HG02571 (cell line): ENCODE data around the gene EIF5AL1.
A peak's percentile ranks its signal among the peaks of the same experiment; 100 is the strongest.
"Not testable (repeated sequence)": the region's sequence is repeated elsewhere in the genome, so short reads cannot be mapped to it uniquely, and the experiment has no call there.

ENCODE experiments used
- ATAC-seq: cut with Tn5 transposase; IDR thresholded peaks from one replicate; pipeline ENCODE4 v1.9.1; 2021; ENCODE audit warnings: mild to moderate bottlenecking, moderate library complexity; ENCODE audit not compliant: unreplicated experiment

The EIF5AL1 gene

DNA sequence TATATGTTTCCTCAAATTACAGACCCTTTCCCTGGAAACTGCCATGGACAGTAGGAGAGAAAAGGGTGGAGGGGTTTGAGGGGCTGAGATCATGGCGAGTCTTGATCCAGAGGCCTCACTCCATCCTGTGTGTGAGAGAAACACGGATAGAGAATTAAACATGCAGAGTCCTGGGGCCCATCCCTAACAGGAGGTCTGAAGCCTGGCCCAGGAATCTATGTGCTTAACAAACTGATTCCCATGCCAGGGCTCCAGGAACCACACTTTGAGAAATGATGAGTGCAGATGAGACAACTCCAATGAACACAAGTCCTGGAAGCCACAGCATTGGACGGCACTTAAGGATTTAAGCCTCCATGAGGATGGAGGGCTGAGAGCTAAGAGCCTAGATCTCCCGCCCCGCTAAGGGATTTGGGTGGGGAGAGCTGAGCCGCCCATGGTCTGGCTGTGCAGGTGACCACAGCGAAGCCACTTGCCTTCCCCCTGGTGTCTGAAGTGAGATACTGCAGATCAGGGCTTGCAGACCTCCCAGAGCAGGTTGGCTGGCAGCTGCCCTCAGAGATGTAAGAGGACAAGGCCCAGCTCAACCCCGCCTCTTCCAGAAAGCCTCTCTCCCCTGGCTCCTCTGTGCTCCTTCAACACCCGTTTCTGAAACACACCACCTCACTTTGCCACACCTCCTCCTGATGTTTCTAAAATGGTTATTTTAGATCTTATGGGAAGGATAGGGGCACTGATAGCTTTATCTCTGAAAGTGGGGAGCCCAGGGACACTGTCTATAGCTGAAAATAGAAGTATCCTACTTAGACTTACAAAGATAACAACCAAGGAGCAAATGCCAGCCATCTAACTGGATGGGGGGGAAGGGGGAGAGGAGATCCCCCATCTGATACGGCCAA, 24.8 kb upstream of the EIF5AL1 start:
- peak; percentile 60 for ATAC-seq

DNA sequence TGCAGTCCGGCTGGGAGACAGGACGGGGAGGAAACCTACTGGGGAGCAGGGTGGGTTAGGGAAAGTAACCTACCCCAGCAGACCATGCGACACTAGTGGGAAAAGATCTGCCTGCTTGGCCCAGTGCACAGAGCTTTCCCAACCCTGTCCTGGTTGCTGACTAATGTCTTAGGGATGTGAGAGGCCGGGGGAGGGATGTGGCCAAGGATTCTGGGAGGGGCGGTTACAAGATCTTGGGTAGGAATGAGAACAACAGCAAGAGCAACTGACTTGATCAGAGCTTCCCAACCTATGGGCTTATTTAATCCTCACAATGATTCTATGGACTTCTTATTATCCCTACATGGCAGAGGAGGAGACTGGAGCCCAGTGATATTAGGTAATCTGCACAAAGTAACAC, 24.0 kb upstream of the EIF5AL1 start:
- no peak for ATAC-seq

DNA sequence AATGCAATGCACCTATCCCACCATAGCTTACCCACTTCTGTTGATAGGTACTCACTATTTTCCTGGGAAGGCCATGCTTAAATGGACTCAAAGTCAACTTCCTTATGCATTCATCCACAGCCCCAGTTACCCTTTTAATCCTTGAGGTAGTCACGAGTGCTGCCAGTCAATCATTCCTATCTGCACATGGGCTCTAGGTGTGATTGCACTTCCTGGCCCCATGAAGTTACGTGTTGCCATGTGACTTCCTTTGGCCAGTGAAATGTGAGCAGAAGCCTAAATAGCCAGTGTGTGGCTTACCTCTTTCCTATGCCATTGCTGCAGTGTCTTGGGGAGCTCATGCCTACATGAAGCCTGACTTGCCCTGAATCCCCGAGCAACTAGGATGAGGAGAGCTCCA, 23.5 kb upstream of the EIF5AL1 start:
- ATAC-seq, result no peak

DNA sequence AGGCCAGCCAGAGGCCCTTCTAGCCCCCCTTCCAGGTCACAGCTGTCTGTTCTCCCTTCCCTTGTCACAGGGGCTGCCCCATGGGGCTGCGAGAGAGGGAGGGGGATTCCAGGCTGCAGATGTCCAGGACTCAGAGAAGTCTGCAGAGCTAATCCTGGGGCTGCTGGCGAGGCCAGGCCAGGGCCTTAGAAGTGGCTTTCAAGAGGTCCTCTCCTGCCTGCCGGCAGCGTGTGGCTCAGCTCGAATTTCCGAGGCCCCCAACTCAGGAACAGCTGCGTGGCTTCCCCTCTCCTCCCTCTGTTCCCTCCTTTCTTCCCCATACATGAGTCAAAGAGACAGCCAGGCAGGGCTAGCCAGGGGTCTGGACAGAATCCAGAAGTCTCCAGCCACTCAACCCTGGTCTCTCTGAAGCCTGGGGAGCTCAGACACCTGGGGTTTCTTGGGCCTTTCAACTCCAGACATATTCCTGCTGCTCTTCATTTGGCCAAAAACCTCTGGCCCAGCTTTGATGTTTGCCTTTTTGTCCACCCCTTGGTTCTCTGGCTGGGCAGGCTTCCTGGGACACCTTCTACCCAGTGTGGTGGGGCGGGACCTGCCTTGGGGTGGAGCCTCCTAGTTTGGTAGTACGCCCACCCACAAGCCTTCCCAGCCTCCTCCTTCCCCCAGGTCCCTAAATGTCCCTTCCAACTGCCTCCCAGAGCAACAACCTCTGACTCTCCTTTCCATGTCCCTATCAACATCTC, 21.8 kb upstream of the EIF5AL1 start:
- no peak for ATAC-seq

DNA sequence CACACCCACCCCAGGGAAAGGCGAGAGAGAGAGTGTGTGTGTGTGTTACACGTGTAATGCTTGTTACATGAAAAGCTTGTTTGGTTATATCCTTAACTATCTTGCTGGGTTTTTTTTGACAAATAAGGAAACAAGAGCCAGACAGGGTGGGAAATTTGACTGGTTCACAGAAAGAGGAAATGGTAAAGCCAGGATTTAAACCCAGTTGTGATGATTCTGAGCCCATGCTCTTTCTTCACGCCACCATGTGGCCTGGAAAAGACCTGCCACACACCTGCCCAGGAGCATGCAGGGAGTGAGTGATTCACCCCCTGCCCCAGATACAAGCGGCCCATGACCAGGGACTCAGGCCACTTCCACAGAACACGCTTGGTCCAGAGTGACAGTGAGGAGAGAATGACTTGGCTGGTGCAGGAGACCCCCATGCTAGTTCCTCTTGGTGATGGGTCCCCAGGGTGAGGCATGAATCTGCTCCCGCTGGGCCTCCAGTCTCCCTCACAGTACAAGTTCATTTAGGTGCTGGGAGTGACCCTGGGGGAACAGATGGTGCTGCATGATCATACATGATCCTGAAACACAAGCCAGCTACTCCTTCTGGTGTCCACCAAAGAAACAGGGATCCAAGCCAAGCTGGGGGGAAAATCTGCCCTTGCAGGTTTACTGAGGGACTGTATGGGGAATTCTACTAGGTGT, 21.0 kb upstream of the EIF5AL1 start:
- no peak for ATAC-seq

DNA sequence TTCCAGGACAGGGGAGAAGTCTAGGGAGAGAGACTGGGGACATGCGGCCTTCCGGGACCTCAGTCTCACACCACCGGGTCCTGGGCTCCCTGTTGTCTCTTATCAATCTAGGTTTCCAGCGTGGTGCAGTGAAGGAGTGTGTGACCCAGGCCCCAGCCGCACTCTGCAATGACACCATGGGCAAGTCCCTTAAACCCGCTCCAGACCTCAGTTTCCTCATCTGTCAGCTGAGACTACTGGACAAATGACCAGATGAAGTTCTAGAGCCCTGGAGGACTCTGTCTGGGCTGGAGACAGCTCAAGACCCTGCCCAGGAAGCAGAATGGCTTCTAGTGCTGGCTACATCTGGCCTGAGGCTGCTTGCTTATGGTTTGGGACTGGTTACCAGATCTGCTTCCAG, 20.1 kb upstream of the EIF5AL1 start:
- no peak for ATAC-seq

DNA sequence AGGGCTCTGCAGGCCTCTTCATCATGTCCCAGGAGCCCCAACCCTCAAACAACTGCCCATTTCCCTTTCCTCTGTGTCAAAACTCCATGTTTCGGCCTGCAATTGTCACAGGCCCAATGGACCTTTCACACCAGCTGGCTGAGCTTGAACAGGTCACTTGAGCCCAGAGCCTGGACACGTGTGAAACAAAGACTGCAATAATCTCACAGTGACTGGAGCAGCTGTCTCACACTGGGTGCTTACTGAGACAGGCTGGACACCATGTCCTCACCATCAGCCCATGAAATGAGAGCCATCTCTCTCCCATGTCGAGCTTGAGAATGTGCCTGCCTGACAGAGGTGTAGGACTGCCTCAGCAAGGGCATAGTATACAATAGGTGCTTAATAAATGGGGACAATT, 19.5 kb upstream of the EIF5AL1 start:
- no peak for ATAC-seq

DNA sequence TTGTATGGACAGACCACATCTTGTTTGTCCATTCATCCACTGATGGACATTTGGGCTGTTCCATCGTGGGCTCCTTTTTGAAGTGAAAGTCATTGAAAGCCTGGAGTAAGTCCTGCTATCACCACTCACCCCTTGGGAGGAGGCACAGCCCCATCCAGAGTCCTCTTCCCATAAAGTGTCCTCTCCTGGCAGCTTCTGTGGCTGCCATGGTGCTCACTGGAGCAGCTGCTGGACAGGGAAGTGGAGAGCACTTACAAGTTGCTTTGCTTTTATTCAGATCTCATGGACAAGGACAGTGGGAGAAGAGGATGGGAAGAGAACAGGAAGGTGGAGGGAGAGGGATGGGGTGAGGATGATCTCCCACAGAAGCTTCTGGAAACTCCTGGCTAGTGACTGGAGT, 18.5 kb upstream of the EIF5AL1 start:
- no peak for ATAC-seq

DNA sequence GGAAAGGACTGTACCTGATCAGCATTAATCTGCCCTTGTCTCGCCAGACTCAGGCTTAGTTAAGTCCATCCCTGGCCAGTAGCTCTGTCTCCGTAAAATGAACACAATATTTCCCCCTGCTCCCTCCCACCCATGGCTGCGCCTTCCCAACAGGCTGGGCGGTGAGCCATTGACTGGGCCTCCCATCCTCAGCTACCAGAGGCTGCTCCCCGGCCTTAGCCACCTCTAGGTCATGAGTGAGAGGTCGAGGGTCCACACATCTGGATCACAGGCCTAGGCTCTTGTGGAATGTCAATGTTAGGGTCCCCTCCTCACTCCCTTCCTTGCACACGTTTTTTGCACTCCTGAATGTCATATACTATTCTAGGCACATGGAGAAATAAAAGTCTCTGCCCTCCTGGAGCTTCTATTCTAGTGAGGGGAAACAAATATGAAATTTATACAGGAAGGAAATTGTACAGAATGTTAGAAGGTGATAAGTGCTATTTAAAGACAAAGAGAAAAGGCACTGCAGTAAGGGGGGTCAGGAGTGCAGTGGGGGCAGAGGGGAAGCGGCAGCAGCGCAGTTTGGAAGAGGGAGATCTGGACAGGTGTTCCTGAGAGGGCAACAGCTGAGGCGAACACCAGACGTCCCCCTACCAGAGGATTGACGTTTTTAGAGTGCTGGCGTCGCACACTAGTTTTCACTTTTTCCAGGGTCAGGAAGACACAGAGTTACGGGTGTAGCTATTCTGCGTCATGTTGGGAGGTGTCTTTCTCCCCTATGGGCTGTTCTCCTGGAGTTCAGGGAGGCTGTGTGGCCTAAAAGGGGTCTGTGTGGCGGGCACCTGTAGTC, 17.2 kb upstream of the EIF5AL1 start:
- no peak for ATAC-seq

DNA sequence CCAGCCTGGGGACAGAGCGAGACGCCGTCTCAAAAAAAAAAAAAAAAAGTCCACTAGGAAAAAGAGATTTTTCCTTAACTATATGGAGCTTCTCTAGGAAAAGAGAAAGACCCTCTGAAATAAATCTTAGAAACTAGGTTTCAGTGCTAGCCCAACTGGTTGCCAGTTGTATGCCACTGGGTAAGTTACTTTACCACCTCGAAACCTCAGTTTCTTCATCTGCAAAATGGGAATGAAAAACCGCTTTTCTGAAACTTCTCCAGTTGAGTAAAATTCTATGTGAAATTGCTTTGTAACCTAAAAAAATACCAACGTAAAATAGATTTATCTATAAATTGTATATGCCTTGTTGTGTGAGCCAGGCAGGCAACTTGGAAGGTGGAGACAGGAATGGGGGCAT, 16.5 kb upstream of the EIF5AL1 start:
- ATAC-seq, result no peak

DNA sequence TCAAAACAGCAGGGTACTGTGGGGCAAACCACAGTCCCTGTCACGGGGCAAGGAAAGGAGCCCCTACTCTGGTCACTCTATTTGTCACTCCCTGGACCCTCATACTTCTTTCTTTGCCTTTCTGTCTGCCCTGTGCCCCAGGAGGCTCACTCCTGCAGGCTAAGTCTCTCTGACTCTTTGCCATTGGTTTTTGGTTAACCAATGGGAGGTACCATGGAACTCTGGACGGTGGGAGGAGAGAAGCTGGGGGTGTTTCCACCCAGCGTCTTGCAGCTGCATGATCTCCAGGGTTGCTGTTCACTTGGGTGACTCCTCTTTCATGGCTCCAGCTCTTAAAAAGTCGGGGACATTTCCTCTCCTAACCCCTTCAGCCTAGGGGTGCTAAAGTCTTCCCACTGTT, 15.4 kb upstream of the EIF5AL1 start:
- no peak for ATAC-seq

DNA sequence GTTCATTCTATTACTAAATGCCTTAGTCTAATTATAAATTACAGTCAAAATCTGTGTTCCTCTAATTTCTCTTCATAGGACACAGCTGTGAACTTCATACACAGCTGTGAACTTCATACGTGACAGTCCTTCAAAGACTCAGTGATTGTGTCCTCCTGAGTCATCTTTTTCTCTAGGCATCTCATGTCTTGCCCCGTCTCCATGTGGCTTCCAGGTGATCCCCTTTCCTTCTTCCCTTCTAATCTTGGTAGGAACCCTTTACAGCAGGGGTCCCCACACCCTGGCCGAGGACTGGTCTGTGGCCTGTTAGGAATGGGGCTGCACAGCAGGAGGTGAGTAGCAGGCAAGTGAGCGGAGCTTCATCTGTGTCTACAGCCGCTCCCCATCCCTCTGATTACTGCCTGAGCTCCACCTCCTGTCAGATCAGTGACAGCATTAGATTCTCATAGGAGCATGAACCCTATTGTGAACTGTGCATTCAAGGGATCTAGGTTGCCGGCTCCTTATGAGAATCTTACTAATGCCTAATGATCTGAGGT, 14.0 kb upstream of the EIF5AL1 start:
- no peak for ATAC-seq

DNA sequence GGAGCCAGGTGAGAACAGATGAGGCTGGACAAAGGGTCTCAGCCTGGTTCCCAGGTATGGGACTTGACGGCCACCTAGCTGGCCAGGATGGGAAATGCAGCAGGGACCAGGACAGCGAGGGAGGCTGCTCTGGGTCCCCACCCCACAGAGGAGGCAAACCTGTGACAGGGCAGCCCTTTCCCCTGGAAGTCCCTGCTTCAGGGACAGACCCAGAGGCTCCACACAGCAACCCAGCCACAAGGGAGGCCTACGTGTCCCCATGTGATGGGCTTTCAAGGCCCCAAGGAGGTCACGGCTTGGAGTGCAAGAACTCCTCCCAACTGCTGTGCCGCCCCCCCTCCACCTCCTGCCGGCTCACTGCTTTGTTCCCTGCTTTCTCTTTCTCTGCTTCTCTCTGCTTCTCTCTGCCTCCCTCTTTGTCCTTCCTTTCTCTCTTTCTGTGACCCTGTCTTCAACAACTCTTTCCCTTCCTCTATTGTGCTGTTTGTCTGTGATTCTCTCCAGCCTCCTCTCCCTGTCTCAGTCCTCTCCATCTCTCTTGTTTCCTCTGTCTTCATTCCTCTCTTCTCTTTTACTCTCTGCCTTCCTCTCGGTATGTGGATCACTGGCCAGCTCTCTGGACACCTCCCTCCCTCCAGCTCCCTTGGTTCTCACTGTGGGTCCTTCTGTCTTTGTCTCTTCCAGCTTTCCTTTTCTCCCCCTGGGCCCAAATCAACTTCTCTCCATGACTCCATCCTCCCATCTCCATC, 9.6 kb upstream of the EIF5AL1 start:
- ATAC-seq, result no peak

DNA sequence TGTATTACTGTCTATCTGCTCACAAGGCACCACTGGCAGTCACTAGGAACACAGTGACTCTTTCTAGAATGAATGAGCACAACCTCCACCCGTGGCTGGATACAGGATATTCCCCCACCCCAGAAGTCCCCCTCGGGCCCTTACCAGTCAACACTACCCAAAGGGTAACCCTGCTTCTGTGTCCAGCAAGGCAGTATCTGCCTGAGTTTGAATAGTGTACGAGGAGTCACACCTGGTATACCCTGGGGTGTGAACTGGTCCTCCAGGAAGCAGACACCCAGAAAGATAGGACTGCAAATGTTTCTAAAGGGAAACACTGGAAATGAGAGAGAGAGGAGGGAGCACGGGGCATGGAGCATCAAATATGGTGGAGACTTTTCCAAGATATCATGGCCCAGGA, 8.5 kb upstream of the EIF5AL1 start:
- not testable (repeated sequence) for ATAC-seq

DNA sequence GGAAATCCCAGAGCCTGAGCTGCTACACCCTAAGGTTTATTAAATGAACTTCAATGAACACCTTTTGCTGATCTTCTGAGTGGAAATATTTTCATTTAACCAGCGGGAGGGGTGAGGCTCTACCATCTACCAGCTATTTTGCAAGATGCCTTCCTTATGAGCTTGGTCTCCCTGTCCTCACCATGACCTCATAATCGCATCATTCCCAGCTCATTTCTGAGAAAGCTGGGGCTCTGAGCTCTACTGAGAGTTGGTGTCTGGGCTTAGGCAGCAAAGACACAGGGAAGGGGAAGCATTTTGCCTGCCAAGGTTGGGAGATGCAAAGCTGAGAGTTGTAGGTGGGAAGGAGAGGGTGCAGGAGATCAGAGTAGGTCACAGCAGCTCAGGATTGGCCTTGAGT, 7.8 kb upstream of the EIF5AL1 start:
- ATAC-seq, result not testable (repeated sequence)

DNA sequence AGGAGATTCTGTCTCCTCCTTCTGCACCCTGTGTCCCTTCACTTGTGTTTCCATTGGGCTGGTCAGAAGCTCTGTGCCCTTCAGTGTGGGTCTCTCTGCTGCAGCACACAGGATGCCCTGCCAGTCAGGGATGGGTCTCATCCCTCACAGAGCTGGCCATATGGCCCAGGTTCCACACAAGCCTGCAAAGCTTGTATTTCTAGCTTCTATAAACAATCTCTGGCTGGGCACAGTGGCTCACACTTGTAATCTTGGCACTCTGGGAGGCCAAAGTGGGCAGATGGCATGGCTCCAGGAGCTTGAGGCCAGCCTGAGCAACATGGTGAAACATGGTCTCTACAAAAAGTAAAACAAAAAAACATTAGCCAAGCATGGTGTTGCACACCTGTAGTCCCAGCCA, 7.0 kb upstream of the EIF5AL1 start:
- ATAC-seq, result not testable (repeated sequence)

DNA sequence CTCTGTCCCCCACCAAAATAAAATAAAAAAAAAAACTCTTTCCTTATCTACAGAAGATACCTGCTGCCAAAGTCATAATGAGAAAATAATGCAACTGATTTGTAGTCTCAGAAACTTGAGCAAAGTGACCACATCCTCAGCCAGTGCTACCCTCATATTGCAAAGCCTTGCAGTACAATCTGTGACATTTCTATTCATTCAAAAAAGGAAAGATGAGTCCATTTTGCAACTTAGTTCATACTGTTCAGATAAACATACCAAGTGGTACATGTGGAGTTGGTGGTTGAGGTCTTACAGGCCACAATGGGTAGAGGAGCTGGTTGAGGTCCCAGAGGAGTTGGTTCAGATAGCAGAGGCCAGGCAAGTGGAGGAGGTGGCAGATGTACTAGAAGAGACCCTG, 6.5 kb upstream of the EIF5AL1 start:
- ATAC-seq, result no peak

DNA sequence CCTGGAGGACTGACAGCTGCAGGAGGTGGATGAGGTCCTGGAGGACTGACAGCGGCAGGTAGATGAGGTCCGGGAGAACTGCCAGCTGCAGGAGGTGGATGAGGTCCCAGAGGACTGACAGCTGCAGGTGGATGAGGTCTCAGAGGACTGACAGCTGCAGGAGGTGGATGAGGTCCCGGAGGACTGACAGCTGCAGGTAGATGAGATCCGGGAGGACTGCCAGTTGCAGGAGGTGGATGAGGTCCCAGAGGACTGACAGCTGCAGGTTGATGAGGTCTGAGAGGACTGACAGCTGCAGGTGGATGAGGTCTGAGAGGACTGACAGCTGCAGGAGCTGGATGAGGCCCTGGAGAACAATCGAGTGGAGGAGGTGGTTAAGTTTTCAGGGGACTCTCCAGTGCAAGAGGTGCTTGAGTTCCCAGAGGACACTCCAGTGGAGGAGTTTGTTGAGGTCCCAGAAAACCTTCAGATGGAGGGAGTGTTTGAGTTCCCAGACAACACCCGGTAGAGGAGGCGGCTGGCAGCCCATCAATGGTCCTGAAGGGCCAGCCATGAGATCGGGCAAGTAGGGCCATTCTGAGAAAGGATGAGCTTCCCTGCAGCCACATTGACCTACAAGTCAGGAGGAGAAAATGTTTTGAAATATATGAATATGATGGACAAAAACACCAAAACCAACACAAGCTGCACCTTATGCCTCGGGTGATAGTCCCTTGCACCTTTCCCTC, 4.7 kb upstream of the EIF5AL1 start:
- no peak for ATAC-seq

DNA sequence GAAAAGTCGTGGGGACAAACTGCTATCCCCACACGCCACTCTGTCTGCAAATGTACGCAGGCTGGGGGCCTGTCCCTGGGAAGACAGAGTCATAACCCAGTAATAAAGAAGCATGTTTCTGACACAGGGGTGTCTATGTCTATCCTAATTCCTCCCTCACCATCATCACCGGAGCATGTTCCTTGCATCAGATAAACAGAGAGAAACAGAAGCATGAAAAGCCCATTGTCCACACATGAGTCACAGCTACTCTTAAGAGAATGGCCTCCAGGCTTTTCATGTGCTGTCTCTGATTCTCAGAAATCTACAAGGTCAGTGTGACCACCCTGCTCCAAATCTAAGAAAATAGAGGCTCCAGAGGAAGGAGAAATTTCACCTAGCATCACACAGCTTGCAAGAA, 4.1 kb upstream of the EIF5AL1 start:
- not testable (repeated sequence) for ATAC-seq
